Activated T-helper 1 cell treated with anti-CD3 and anti-CD28 coated beads, Interleukin-12 subunit alpha, Interleukin-12 subunit beta, Interleukin-2, Interleukin-4 antibody, amounts not matched to agents 30 ng/mL and 10 ng/mL and 1 ng/mL, durations not matched to agents 14 hours and 24 hours and 36 hours (primary cell): ENCODE results near the gene ADCY3. TPM values are rescaled to one million over a fixed set of nuclear protein-coding genes. Genes with fewer than 3 reads are reported as not detected.
A peak's percentile ranks its signal among the peaks of the same experiment; 100 is the strongest.

ENCODE experiments used
- DNase-seq: peaks from one replicate; pipeline ENCODE4 v3.0.0; 2021; ENCODE audit warnings: low spot score
- H3K27ac Mint-ChIP-seq: one replicate; pipeline ENCODE4 v1.8.0; 2021; ENCODE audit warnings: mild to moderate bottlenecking, mixed read lengths
- H3K27me3 Mint-ChIP-seq: one replicate; pipeline ENCODE4 v1.8.0; 2022; ENCODE audit warnings: mild to moderate bottlenecking, moderate library complexity, mixed read lengths; ENCODE audit not compliant: insufficient read depth
- H3K36me3 Mint-ChIP-seq: one replicate; pipeline ENCODE4 v1.8.0; 2021; ENCODE audit warnings: low read depth, mixed read lengths
- H3K4me1 Mint-ChIP-seq: one replicate; pipeline ENCODE4 v1.8.0; 2021; ENCODE audit warnings: low read depth, mixed read lengths
- H3K4me3 Mint-ChIP-seq: one replicate; pipeline ENCODE4 v1.8.0; 2021; ENCODE audit warnings: mild to moderate bottlenecking, moderate library complexity, mixed read lengths
- H3K9me3 Mint-ChIP-seq: one replicate; pipeline ENCODE4 v1.8.0; 2021; ENCODE audit warnings: mixed read lengths
- intact Hi-C: fragments of 100-400 bp; cut with micrococcal nuclease; formaldehyde crosslinking; loops from one replicate; pipeline ENCODE4 v1.15.1; 2024
- total RNA-seq: library from RNA; stranded (reverse); gene quantifications from 2 replicates; pipeline ENCODE4 v1.2.3, GENCODE V29; 2022

ADCY3 gene
- total RNA-seq, 1 donor from 2014 or later: 108 TPM

DNA sequence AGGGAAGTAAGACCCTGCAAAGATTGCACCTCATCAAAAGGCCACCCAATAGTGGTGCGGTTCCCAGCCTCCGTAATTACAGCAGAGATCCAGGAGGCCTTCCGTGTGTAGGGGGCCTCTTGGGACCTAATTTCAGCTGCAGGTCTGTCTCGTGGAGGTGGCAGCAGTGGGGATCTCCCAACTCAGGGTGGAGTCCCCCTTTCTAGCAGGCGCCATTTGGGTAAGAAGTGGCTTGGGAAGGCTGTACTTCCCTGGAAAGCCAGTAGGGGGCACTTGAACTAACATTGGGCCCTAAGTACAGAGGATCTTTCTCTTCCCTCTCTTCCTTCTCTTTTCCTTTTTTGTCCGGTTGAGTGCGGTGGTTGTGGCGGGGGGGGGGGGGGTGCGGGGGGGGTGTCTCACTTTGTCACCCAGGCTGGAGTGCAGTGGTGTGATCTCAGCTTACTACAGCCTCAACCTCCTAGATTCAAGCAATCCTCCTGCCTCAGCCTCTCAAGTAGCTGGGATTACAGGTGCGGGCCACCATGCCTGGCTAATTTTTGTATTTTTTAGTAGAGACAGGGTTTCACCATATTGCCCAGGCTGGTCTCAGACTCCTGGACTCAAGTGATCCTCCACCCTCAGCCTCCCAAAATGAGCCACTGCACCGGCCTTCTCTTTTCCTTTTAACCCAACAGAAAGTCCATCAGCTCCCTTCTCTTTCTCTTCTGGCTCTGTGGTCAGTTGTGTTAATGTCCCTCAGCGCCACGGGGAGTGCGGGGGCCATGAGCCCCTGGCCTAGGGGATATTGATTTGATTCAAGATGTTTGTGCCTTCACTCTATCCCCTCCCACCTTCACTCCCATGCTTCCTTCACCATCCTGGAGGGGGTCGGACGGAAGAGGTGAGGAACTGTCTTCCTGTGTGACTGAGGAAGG, 94.8 kb downstream of the ADCY3 start:
- DNase-seq: no peak
- Mint-ChIP-seq H3K27me3 (no peaks in the 10 kb centered on the region), H3K4me3 (no peak overlapping the region), H3K4me1 (peaks cover 25% of the 10 kb centered on the region), H3K9me3 (no peaks in the 10 kb centered on the region), H3K36me3 (peaks cover 32% of the 10 kb centered on the region), H3K27ac (peak overlapping the region; percentile 87)
- intact Hi-C loops: loop anchor here (5.0 kb wide), 1 partner anchor 123 kb away; no protein-coding TSS in a partner anchor

DNA sequence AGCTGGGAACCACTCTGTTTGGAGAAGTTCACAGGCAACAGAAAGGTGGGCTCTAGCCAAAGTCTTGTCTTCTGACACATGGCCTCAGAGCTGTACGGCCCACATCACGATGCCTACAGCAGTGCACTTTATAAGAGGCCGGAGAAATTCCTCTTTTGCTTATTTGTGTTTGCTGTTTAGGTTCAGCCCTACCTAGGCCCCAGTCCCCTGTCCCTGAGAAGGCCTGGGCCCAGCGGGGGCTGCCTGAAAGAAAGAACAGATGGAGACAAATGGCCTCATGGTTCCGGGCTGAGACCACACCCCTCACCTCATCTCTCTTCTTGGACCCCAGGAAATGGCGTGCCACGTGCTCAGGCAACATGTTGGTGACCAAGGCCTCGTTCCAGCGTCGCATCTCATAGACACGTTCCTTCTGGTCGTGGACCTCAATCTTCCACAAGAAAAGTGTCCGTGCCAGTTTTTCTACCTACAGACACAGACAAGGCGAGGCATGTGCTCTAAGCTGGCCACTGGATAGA, 95.9 kb downstream of the ADCY3 start:
- H3K27me3 Mint-ChIP-seq: no peaks in the 10 kb centered on the region
- peak overlapping the region; percentile 52 for H3K27ac Mint-ChIP-seq
- peaks cover 32% of the 10 kb centered on the region for H3K36me3 Mint-ChIP-seq
- intact Hi-C loops: no loop called here
- H3K4me1 Mint-ChIP-seq: peaks cover 25% of the 10 kb centered on the region
- no peak overlapping the region for H3K4me3 Mint-ChIP-seq
- DNase-seq: no peak
- no peaks in the 10 kb centered on the region for H3K9me3 Mint-ChIP-seq

DNA sequence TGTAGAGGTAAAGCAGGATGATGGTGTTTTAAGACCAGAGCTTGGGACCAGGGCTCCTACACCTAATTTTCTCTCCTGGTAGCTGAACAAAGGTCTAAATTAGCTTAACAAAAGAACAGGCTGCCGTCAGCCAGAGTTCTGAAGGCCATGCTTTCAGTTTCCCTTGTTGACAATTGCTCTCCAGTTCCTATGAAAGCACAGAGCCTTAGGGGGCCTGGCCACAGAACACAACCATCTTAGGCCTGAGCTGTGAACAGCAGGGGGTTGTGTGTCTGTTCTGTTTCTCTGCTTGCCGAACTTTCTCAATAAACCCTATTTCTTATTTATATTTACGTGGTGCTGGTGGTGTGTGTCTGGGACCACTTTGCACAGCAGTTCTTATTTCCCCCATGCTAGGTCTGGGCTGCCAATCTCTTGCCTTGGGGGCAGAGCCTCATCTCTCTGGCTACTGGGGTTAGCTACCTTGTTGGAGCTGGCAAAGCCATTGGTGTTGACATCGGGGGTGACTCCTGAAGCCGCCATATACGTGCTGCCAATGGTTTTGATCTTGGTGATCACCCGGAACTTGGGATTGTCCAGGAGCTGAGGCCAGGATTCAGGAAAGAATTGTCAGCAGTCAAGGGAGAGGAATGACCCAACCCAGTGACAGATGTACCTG, 97.9 kb downstream of the ADCY3 start:
- DNase-seq: no peak
- Mint-ChIP-seq H3K4me1 (peaks cover 23% of the 10 kb centered on the region), H3K27ac (no peak overlapping the region), H3K36me3 (peaks cover 43% of the 10 kb centered on the region), H3K27me3 (no peaks in the 10 kb centered on the region), H3K4me3 (no peak overlapping the region), H3K9me3 (no peaks in the 10 kb centered on the region)
- intact Hi-C loops: no loop called here

DNA sequence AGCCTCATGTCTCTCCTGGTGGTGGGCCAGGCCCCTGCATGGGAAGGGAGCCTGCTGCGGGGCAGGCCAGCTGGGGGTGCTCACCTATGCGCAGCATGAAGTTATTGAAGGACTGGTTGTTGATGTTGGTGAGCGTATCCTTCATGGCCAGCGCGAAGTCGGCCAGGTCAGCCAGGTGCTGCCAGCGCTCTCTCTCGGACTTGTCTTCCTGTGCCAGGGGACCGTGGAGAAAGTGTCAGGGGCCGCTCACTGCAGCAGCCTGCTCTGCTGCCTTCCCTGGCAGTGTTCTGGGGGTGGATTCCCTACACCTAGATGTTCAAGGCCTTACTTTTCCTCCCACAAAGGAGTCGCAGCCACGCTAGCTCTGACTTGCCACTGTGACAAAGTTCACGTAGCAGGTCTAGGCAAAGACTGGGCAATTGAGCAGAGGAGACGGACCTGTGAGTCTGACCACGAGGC, 98.6 kb downstream of the ADCY3 start:
- Mint-ChIP-seq H3K36me3 (peaks cover 49% of the 10 kb centered on the region), H3K4me3 (no peak overlapping the region), H3K9me3 (no peaks in the 10 kb centered on the region), H3K27ac (no peak overlapping the region), H3K27me3 (no peaks in the 10 kb centered on the region), H3K4me1 (peaks cover 16% of the 10 kb centered on the region)
- DNase-seq: no peak
- intact Hi-C loops: no loop called here

GRCh38 chr2:24820598-24821432, 99.2 kb downstream of the ADCY3 start:
- peaks cover 9% of the 10 kb centered on the region for H3K4me1 Mint-ChIP-seq
- H3K9me3 Mint-ChIP-seq: no peaks in the 10 kb centered on the region
- no peak for DNase-seq
- no peaks in the 10 kb centered on the region for H3K27me3 Mint-ChIP-seq
- H3K27ac Mint-ChIP-seq: no peak overlapping the region
- no peak overlapping the region for H3K4me3 Mint-ChIP-seq
- peaks cover 54% of the 10 kb centered on the region for H3K36me3 Mint-ChIP-seq
- intact Hi-C loops: no loop called here

GRCh38 chr2:24820175-24820513, 99.9 kb downstream of the ADCY3 start:
- H3K9me3 Mint-ChIP-seq: no peaks in the 10 kb centered on the region
- H3K27me3 Mint-ChIP-seq: no peaks in the 10 kb centered on the region
- H3K4me3 Mint-ChIP-seq: no peak overlapping the region
- H3K36me3 Mint-ChIP-seq: peaks cover 56% of the 10 kb centered on the region
- intact Hi-C loops: no loop called here
- DNase-seq: no peak
- no peak overlapping the region for H3K27ac Mint-ChIP-seq
- peaks cover 7% of the 10 kb centered on the region for H3K4me1 Mint-ChIP-seq

DNA sequence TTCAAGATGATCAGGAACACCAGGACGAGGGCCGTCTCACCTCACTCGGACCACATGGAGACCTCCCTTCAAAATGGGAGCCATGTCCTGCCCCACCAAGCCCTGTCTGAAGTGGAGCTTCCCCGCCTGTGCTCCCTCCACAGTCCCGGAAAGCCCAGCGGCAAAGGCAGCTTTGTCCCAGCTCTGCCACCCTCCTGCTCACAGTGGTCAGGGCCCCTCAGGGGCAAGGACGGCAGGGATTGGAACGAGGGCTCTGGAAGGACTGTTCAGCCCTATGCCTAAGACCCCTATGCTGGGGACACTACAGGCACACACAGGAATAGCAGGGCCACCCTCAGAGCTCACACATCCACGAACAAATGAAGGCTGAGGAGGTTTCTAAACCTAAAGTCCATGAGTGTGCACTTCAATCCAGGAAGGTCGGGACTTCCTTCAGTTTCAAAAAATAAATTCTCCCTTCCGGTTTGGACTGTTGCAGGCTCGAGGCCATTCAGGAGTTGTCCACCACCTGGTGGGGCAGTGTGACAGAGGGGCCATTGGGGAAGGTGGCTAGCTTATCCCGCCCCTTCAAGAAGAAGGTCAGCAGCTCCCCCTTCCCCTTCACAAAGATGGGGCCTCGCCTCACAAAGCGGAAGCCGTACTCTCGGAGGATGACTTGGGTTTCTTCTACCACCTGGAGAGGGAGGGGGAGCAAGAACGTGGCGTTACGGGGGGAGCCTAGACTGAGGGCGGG, 100.4 kb downstream of the ADCY3 start:
- peaks cover 53% of the 10 kb centered on the region for H3K36me3 Mint-ChIP-seq
- H3K4me3 Mint-ChIP-seq: no peak overlapping the region
- DNase-seq: no peak
- no peaks in the 10 kb centered on the region for H3K27me3 Mint-ChIP-seq
- no peak overlapping the region for H3K27ac Mint-ChIP-seq
- intact Hi-C loops: no loop called here
- H3K4me1 Mint-ChIP-seq: peaks cover 5% of the 10 kb centered on the region
- no peaks in the 10 kb centered on the region for H3K9me3 Mint-ChIP-seq

- Mint-ChIP-seq H3K4me1 (peaks cover 9% of the 10 kb centered on the region), H3K27ac (no peak overlapping the region), H3K9me3 (no peaks in the 10 kb centered on the region), H3K4me3 (no peak overlapping the region), H3K27me3 (no peaks in the 10 kb centered on the region), H3K36me3 (peaks cover 53% of the 10 kb centered on the region)
- DNase-seq: no peak
- intact Hi-C loops: no loop called here
Observed at GRCh38 chr2:24818721-24819167, 101.3 kb downstream of the ADCY3 start.

- Mint-ChIP-seq H3K4me3 (no peak overlapping the region), H3K9me3 (no peaks in the 10 kb centered on the region), H3K27me3 (no peaks in the 10 kb centered on the region), H3K4me1 (peaks cover 9% of the 10 kb centered on the region), H3K27ac (no peak overlapping the region), H3K36me3 (peaks cover 55% of the 10 kb centered on the region)
- intact Hi-C loops: no loop called here
- DNase-seq: no peak
Observed at GRCh38 chr2:24816884-24817283, 103.2 kb downstream of the ADCY3 start.

DNA sequence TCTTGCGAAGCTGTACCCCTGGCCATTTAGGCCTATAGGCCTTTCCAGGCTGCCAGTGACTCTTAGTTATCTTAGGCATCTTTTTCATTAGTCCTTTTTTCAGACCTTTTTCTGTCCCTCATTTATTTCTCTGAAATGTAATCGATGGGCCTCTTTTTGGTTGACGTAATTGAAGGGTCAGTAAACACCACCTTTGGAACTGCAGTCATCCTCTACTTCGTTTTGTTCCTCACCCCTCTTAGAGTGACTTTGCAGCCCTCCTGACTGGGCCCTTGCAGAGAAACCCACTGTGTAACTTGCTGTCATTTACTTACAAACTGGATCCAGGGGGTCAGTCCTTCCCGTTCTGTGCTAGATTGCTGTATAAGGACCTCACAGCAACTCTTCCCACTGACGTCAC, 103.6 kb downstream of the ADCY3 start:
- intact Hi-C loops: no loop called here
- H3K27ac Mint-ChIP-seq: no peak overlapping the region
- H3K4me3 Mint-ChIP-seq: no peak overlapping the region
- H3K9me3 Mint-ChIP-seq: no peaks in the 10 kb centered on the region
- no peak for DNase-seq
- no peaks in the 10 kb centered on the region for H3K27me3 Mint-ChIP-seq
- peaks cover 52% of the 10 kb centered on the region for H3K36me3 Mint-ChIP-seq
- H3K4me1 Mint-ChIP-seq: peaks cover 9% of the 10 kb centered on the region

DNA sequence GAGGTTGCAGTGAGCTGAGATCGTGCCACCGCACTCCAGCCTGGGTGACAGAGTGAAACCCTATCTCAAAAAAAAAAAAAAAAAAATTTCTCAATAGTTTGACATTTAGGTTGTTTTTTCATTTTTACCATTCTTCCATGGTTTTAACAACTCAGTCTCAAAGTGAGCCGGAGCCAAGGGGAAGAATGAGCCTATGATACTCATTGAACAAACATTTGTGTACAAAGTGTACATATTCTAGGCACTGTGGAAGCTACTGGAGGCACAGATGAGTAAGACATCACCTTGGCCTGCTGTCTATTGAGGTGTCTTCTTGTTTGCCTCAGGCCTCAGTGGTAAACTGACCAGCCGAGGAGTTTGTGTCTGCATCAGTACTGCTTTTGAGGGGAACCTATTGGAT, 104.9 kb downstream of the ADCY3 start:
- H3K36me3 Mint-ChIP-seq: peaks cover 44% of the 10 kb centered on the region
- no peak for DNase-seq
- no peak overlapping the region for H3K27ac Mint-ChIP-seq
- intact Hi-C loops: no loop called here
- no peak overlapping the region for H3K4me3 Mint-ChIP-seq
- peaks cover 9% of the 10 kb centered on the region for H3K4me1 Mint-ChIP-seq
- H3K9me3 Mint-ChIP-seq: no peaks in the 10 kb centered on the region
- no peaks in the 10 kb centered on the region for H3K27me3 Mint-ChIP-seq

DNA sequence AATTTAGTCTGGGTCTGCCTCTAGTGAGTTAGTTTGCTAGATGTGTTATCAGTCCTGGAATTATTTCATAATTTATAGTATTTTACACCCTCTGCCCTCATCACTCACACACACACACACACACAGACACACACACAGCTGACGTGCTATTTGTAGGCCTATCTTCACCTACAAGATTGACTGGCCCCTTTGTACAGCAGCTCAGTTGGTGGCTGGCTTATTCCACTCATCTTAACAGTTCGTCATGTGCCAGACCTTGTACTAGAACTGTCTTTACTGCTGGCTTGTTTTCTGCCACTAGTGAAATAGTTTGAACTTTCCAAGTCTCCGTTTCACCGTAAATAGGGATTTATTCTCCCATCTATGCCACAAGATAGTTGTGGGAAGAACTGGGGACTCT, 105.5 kb downstream of the ADCY3 start:
- DNase-seq: no peak
- peaks cover 11% of the 10 kb centered on the region for H3K4me1 Mint-ChIP-seq
- H3K27me3 Mint-ChIP-seq: no peaks in the 10 kb centered on the region
- no peak overlapping the region for H3K27ac Mint-ChIP-seq
- peaks cover 44% of the 10 kb centered on the region for H3K36me3 Mint-ChIP-seq
- H3K4me3 Mint-ChIP-seq: no peak overlapping the region
- H3K9me3 Mint-ChIP-seq: no peaks in the 10 kb centered on the region
- intact Hi-C loops: no loop called here
